PFSK-1 (cell line): ENCODE data around the gene TSEN2.

Source experiments
- POLR2AphosphoS5 ChIP-seq: IDR thresholded peaks from 2 replicates; pipeline ENCODE4 v1.6.1; 2012; ENCODE audit warnings: low read depth, mild to moderate bottlenecking, control low read depth, low read length, moderate library complexity
- SIN3A ChIP-seq: IDR thresholded peaks from 2 replicates; pipeline ENCODE4 v1.6.1; 2012; ENCODE audit warnings: mild to moderate bottlenecking, low read length, moderate library complexity, borderline replicate concordance; ENCODE audit not compliant: insufficient read depth
- TAF1 ChIP-seq: IDR thresholded peaks from 2 replicates; pipeline ENCODE4 v1.6.1; 2012; ENCODE audit warnings: low read length, control low read depth, borderline replicate concordance; ENCODE audit not compliant: insufficient read depth
- TF ChIP-seq, protein P1 (sequence below), 2 experiments: IDR thresholded peaks; 2 replicates each; pipeline versions ENCODE4 v1.6.1 to v1.8.0; 2011 to 2012; ENCODE audit warnings: low read depth in 2 of 2, low read length in 2 of 2, control low read depth in 1 of 2, inconsistent platforms in 1 of 2, mild to moderate bottlenecking in 1 of 2, moderate library complexity in 1 of 2; ENCODE audit not compliant: insufficient read depth in 1 of 2

GRCh38 chr3:12452361-12453330 lies 31.6 kb upstream of the TSEN2 start:
- TF ChIP-seq, protein P1, sequence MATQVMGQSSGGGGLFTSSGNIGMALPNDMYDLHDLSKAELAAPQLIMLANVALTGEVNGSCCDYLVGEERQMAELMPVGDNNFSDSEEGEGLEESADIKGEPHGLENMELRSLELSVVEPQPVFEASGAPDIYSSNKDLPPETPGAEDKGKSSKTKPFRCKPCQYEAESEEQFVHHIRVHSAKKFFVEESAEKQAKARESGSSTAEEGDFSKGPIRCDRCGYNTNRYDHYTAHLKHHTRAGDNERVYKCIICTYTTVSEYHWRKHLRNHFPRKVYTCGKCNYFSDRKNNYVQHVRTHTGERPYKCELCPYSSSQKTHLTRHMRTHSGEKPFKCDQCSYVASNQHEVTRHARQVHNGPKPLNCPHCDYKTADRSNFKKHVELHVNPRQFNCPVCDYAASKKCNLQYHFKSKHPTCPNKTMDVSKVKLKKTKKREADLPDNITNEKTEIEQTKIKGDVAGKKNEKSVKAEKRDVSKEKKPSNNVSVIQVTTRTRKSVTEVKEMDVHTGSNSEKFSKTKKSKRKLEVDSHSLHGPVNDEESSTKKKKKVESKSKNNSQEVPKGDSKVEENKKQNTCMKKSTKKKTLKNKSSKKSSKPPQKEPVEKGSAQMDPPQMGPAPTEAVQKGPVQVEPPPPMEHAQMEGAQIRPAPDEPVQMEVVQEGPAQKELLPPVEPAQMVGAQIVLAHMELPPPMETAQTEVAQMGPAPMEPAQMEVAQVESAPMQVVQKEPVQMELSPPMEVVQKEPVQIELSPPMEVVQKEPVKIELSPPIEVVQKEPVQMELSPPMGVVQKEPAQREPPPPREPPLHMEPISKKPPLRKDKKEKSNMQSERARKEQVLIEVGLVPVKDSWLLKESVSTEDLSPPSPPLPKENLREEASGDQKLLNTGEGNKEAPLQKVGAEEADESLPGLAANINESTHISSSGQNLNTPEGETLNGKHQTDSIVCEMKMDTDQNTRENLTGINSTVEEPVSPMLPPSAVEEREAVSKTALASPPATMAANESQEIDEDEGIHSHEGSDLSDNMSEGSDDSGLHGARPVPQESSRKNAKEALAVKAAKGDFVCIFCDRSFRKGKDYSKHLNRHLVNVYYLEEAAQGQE (IDR thresholded peaks at IDR 0.05; ENCODE audit: insufficient read depth in 1 of 2, low read depth in 2 of 2, low read length in 2 of 2) = no peak
- TF ChIP-seq TAF1 (no peak), POLR2AphosphoS5 (no peak), SIN3A (no peak)
